G401 (cell line): Measurements from ENCODE around the gene C10orf105. TPM values are rescaled to one million over a fixed set of nuclear protein-coding genes. Genes with fewer than 3 reads are reported as not detected.

Experiments used
- DNase-seq: peaks from one replicate; pipeline ENCODE4 v3.0.0-alpha.2; 2015; ENCODE audit warnings: low spot score
- in situ Hi-C: cut with HindIII; loops from 2 replicates; pipeline ENCODE4 v1.10.0; 2016; ENCODE audit warnings: low sequenced_read_pairs, mixed read lengths
- total RNA-seq: library from RNA; depleted of rRNA; stranded (reverse); fragments of >200 nt; shearing (Covaris generic); gene quantifications from 2 replicates; pipeline ENCODE4 v1.2.3, GENCODE V29; 2014

The C10orf105 gene
- total RNA-seq, 1 experiment from 2014 or later, result not detected

- in situ Hi-C loops, result no loop called here
- DNase-seq, result no peak
Measured at GRCh38 chr10:71740069-71740653, 20.6 kb upstream of the C10orf105 start.

- in situ Hi-C loops, result no loop called here
- no peak for DNase-seq
Measured at GRCh38 chr10:71739358-71739900, 19.9 kb upstream of the C10orf105 start.

GRCh38 chr10:71737834-71738197 lies 18.2 kb upstream of the C10orf105 start:
- in situ Hi-C loops, result no loop called here
- no peak for DNase-seq

- DNase-seq, result peak; percentile 93
- in situ Hi-C loops, result no loop called here
Measured at GRCh38 chr10:71737001-71737833, 17.6 kb upstream of the C10orf105 start.

- in situ Hi-C loops, result no loop called here
- no peak for DNase-seq
Measured at GRCh38 chr10:71736570-71736952, 17.0 kb upstream of the C10orf105 start.

GRCh38 chr10:71735709-71736569 lies 16.4 kb upstream of the C10orf105 start:
- in situ Hi-C loops, result no loop called here
- DNase-seq, result no peak

- no peak for DNase-seq
- in situ Hi-C loops, result no loop called here
Measured at GRCh38 chr10:71734797-71735196, 15.2 kb upstream of the C10orf105 start.

GRCh38 chr10:71731791-71732190 lies 12.2 kb upstream of the C10orf105 start:
- no peak for DNase-seq
- in situ Hi-C loops, result no loop called here

GRCh38 chr10:71729161-71729636 lies 9.6 kb upstream of the C10orf105 start:
- no peak for DNase-seq
- in situ Hi-C loops, result no loop called here

- in situ Hi-C loops, result no loop called here
- DNase-seq, result peak; percentile 15
Measured at GRCh38 chr10:71727738-71728737, 8.5 kb upstream of the C10orf105 start.

- no peak for DNase-seq
- in situ Hi-C loops, result no loop called here
Measured at GRCh38 chr10:71727105-71727737, 7.6 kb upstream of the C10orf105 start.

GRCh38 chr10:71726580-71727104 lies 7.1 kb upstream of the C10orf105 start:
- no peak for DNase-seq
- in situ Hi-C loops, result no loop called here

GRCh38 chr10:71725998-71726579 lies 6.5 kb upstream of the C10orf105 start:
- in situ Hi-C loops, result no loop called here
- no peak for DNase-seq

GRCh38 chr10:71725249-71725648 lies 5.7 kb upstream of the C10orf105 start:
- DNase-seq, result no peak
- in situ Hi-C loops, result no loop called here

GRCh38 chr10:71724539-71724938 lies 5.0 kb upstream of the C10orf105 start:
- no peak for DNase-seq
- in situ Hi-C loops, result no loop called here

- DNase-seq, result no peak
- in situ Hi-C loops, result no loop called here
Measured at GRCh38 chr10:71723311-71723710, 3.7 kb upstream of the C10orf105 start.

- DNase-seq, result no peak
- in situ Hi-C loops, result no loop called here
Measured at GRCh38 chr10:71722849-71723248, 3.3 kb upstream of the C10orf105 start.
